OCI-LY1 (cell line): ENCODE results near the gene ATXN1.

Source experiments
- H2AFZ ChIP-seq: fragments of 200-600 bp; sonication (generic), shearing (Covaris generic); 2 replicates; pipeline ENCODE4 v1.6.0; 2014; ENCODE audit warnings: antibody characterized with exemption, mild to moderate bottlenecking, low read length
- H3F3A ChIP-seq: fragments of 200-600 bp; sonication (generic), shearing (Covaris generic); 2 replicates; pipeline ENCODE4 v1.6.0; 2014; ENCODE audit warnings: mild to moderate bottlenecking, antibody characterized with exemption, low read length, moderate library complexity; ENCODE audit not compliant: insufficient read depth
- H3K27ac ChIP-seq: fragments of 200-600 bp; sonication (generic); 2 replicates; pipeline ENCODE4 v1.5.1; 2014; ENCODE audit warnings: low read length, mixed run types, mild to moderate bottlenecking, low read depth; ENCODE audit not compliant: poor library complexity, severe bottlenecking
- H3K27me3 ChIP-seq: fragments of 200-600 bp; sonication (generic); 2 replicates; pipeline ENCODE4 v1.6.0; 2014; ENCODE audit warnings: antibody characterized with exemption, mild to moderate bottlenecking, low read length, moderate library complexity; ENCODE audit not compliant: insufficient read depth
- H3K36me3 ChIP-seq: fragments of 200-600 bp; sonication (generic); 2 replicates; pipeline ENCODE4 v1.6.1; 2014; ENCODE audit warnings: mild to moderate bottlenecking, antibody characterized with exemption, low read length, moderate library complexity, mixed read lengths; ENCODE audit not compliant: insufficient read depth
- H3K4me1 ChIP-seq: fragments of 200-600 bp; sonication (generic); 2 replicates; pipeline ENCODE4 v1.5.1; 2014; ENCODE audit warnings: mild to moderate bottlenecking, low read length, moderate library complexity; ENCODE audit not compliant: insufficient read depth, severe bottlenecking
- H3K4me2 ChIP-seq: fragments of 200-600 bp; sonication (generic), shearing (Covaris generic); 2 replicates; pipeline ENCODE4 v1.6.1; 2014; ENCODE audit warnings: low read length
- H3K4me3 ChIP-seq: fragments of 200-600 bp; sonication (generic); 2 replicates; pipeline ENCODE4 v1.5.1; 2014; ENCODE audit warnings: low read length, low read depth, mild to moderate bottlenecking, mixed read lengths; ENCODE audit not compliant: poor library complexity, severe bottlenecking
- H3K79me2 ChIP-seq: fragments of 200-600 bp; shearing (Covaris generic); 2 replicates; pipeline ENCODE4 v1.6.1; 2016; ENCODE audit warnings: mixed run types, low read length, mixed read lengths; ENCODE audit not compliant: insufficient read depth
- H3K9ac ChIP-seq: fragments of 200-600 bp; sonication (generic), shearing (Covaris generic); 2 replicates; pipeline ENCODE4 v1.6.1; 2014; ENCODE audit warnings: mild to moderate bottlenecking, low read length, mixed read lengths
- H3K9me2 ChIP-seq: fragments of 200-600 bp; sonication (generic), shearing (Covaris generic); 2 replicates; pipeline ENCODE4 v1.6.1; 2014; ENCODE audit warnings: low read depth, mild to moderate bottlenecking, low read length, mixed read lengths
- H3K9me3 ChIP-seq: fragments of 200-600 bp; shearing (Covaris generic); 2 replicates; pipeline ENCODE4 v1.6.1; 2014; ENCODE audit warnings: low read length, mixed read lengths
- H4K20me1 ChIP-seq: fragments of 200-600 bp; sonication (generic), shearing (Covaris generic); 2 replicates; pipeline ENCODE4 v1.6.0; 2016; ENCODE audit warnings: mild to moderate bottlenecking, low read length; ENCODE audit not compliant: insufficient read depth
- EZH2 ChIP-seq: fragments of 200-600 bp; sonication (generic), shearing (Covaris generic); IDR thresholded peaks from 2 replicates; pipeline ENCODE4 v1.8.0; 2017; ENCODE audit warnings: borderline replicate concordance, mixed run types, mild to moderate bottlenecking, antibody characterized with exemption, low read length, moderate library complexity, mixed read lengths
- TF ChIP-seq, protein P1 (sequence below): fragments of 200-600 bp; sonication (generic), shearing (Covaris generic); IDR thresholded peaks from 2 replicates; pipeline ENCODE4 v1.5.1; 2017; ENCODE audit warnings: mild to moderate bottlenecking, antibody characterized with exemption, low read length, moderate library complexity, mixed read lengths

Gene ATXN1

DNA sequence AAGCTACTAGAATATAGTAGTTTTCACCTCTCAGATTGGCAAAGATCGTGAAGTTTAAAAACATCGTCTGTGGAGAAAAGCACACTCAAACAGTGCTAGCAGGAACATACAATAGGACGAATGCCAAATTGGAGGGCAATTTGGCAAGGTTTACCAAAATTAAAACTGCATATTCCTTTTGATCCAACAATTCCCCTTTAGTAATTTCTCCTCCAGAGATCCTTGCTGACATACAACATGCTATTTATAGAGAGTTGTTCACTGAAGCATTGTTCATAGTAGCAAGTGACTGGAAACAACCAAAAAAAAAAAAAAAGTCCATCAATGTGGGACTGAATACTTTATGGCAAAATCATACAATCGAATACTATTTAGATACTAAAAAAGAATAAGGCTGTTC lies 202.2 kb downstream of the ATXN1 start:
- H3K9me2 ChIP-seq, result no peaks in the 10 kb centered on the region
- H3K9ac ChIP-seq, result no peak overlapping the region
- H3K27me3 ChIP-seq, result no peaks in the 10 kb centered on the region
- no peaks in the 10 kb centered on the region for H3K9me3 ChIP-seq
- no peaks in the 10 kb centered on the region for H3K36me3 ChIP-seq
- no peak overlapping the region for H3K4me3 ChIP-seq
- H2AFZ ChIP-seq, result no peak overlapping the region
- H3K79me2 ChIP-seq, result no peaks in the 10 kb centered on the region
- no peak for TF ChIP-seq EZH2
- TF ChIP-seq, protein P1, sequence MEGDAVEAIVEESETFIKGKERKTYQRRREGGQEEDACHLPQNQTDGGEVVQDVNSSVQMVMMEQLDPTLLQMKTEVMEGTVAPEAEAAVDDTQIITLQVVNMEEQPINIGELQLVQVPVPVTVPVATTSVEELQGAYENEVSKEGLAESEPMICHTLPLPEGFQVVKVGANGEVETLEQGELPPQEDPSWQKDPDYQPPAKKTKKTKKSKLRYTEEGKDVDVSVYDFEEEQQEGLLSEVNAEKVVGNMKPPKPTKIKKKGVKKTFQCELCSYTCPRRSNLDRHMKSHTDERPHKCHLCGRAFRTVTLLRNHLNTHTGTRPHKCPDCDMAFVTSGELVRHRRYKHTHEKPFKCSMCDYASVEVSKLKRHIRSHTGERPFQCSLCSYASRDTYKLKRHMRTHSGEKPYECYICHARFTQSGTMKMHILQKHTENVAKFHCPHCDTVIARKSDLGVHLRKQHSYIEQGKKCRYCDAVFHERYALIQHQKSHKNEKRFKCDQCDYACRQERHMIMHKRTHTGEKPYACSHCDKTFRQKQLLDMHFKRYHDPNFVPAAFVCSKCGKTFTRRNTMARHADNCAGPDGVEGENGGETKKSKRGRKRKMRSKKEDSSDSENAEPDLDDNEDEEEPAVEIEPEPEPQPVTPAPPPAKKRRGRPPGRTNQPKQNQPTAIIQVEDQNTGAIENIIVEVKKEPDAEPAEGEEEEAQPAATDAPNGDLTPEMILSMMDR, result no peak
- H3K27ac ChIP-seq, result no peak overlapping the region
- no peaks in the 10 kb centered on the region for H4K20me1 ChIP-seq
- no peak overlapping the region for H3K4me2 ChIP-seq
- H3K4me1 ChIP-seq, result no peaks in the 10 kb centered on the region
- no peaks in the 10 kb centered on the region for H3F3A ChIP-seq

- Histone ChIP-seq H3K4me2 (no peak overlapping the region), H3K4me3 (no peak overlapping the region), H4K20me1 (no peaks in the 10 kb centered on the region), H3K36me3 (no peaks in the 10 kb centered on the region), H2AFZ (no peak overlapping the region), H3K79me2 (no peaks in the 10 kb centered on the region), H3K27me3 (no peaks in the 10 kb centered on the region), H3K9me2 (no peaks in the 10 kb centered on the region), H3K9me3 (no peaks in the 10 kb centered on the region), H3K4me1 (no peaks in the 10 kb centered on the region), H3F3A (no peaks in the 10 kb centered on the region), H3K27ac (no peak overlapping the region), H3K9ac (no peak overlapping the region)
- no peak for TF ChIP-seq EZH2
- TF ChIP-seq, protein P1, result no peak
Observed at GRCh38 chr6:16555550-16555949, 205.7 kb downstream of the ATXN1 start.

- H3K4me2 ChIP-seq, result no peak overlapping the region
- no peaks in the 10 kb centered on the region for H3K27me3 ChIP-seq
- no peak for TF ChIP-seq EZH2
- TF ChIP-seq, protein P1, result no peak
- H4K20me1 ChIP-seq, result no peaks in the 10 kb centered on the region
- no peak overlapping the region for H3K27ac ChIP-seq
- no peak overlapping the region for H2AFZ ChIP-seq
- H3K36me3 ChIP-seq, result no peaks in the 10 kb centered on the region
- H3K9ac ChIP-seq, result no peak overlapping the region
- H3K79me2 ChIP-seq, result no peaks in the 10 kb centered on the region
- H3F3A ChIP-seq, result no peaks in the 10 kb centered on the region
- no peak overlapping the region for H3K4me3 ChIP-seq
- no peaks in the 10 kb centered on the region for H3K4me1 ChIP-seq
- H3K9me3 ChIP-seq, result no peaks in the 10 kb centered on the region
- no peaks in the 10 kb centered on the region for H3K9me2 ChIP-seq
Observed at GRCh38 chr6:16553531-16553930, 207.7 kb downstream of the ATXN1 start.
